B cell (primary cell): ENCODE data around the gene MRTFA. TPM values are rescaled to one million over a fixed set of nuclear protein-coding genes. Genes with fewer than 3 reads are reported as not detected.

Experiments used
- ATAC-seq: fragments of 200-7000 bp; cut with Tn5 transposase; one replicate; pipeline ENCODE4 v1.10.0; 2021; ENCODE audit warnings: low read depth, mild to moderate bottlenecking, moderate number of reproducible peaks, moderate library complexity
- CTCF ChIA-PET: fragments of 350-600 bp; sonication (Branson Sonifier 250); formaldehyde crosslinking; loops from one replicate; lab custom pipeline; 2021; ENCODE audit warnings: antibody characterized with exemption, inconsistent platforms; lab: Charles Lee
- POLR2A ChIA-PET: fragments of 350-600 bp; sonication (Branson Sonifier 250); formaldehyde crosslinking; loops from one replicate; lab custom pipeline; 2021; ENCODE audit warnings: antibody characterized with exemption; lab: Charles Lee
- DNase-seq: peaks from one replicate; pipeline ENCODE4 v3.0.0; 2013
- H2AFZ ChIP-seq: 2 replicates; pipeline ENCODE4 v1.6.1; 2012; ENCODE audit warnings: mild to moderate bottlenecking, low read depth, low read length; ENCODE audit not compliant: insufficient read depth, poor library complexity, severe bottlenecking
- H3K27ac ChIP-seq, 2 donors: 1 replicate in 1 of 2; 2 replicates in 1 of 2; pipeline ENCODE4 v1.5.1; 2012 to 2013; ENCODE audit warnings: low read length in 2 of 2, mild to moderate bottlenecking in 2 of 2, moderate library complexity in 1 of 2
- H3K27me3 ChIP-seq, 4 experiments: fragments of 200-600 bp in 1 of 4; sonication (generic) in 1 of 4; replicated peaks in 1 of 4; 1 replicate in 2 of 4; 2 replicates in 2 of 4; pipeline versions ENCODE4 v1.6.1 to v1.7.0; 2013 to 2016; ENCODE audit warnings: low read length in 3 of 4, mild to moderate bottlenecking in 2 of 4, mixed read lengths in 1 of 4, moderate library complexity in 1 of 4; ENCODE audit not compliant: insufficient read depth in 4 of 4, control insufficient read depth in 3 of 4; ENCODE audit errors: control extremely low read depth in 1 of 4
- H3K36me3 ChIP-seq, 2 experiments: replicated peaks in 1 of 2; 1 replicate in 1 of 2; 2 replicates in 1 of 2; pipeline versions ENCODE4 v1.6.1 to v1.7.1; 2013; ENCODE audit warnings: low read length in 1 of 2; ENCODE audit not compliant: insufficient read depth in 2 of 2, control insufficient read depth in 1 of 2; ENCODE audit errors: control extremely low read depth in 1 of 2, extremely low read depth in 1 of 2
- H3K4me1 ChIP-seq, 2 donors: fragments of 200-600 bp in 1 of 2; sonication (generic) in 1 of 2; 1 replicate in 1 of 2; 2 replicates in 1 of 2; pipeline versions ENCODE4 v1.5.1 to v1.6.1; 2013 to 2017; ENCODE audit warnings: low read length in 2 of 2; ENCODE audit not compliant: control insufficient read depth in 2 of 2, insufficient read depth in 2 of 2
- H3K4me2 ChIP-seq: replicated peaks from 2 replicates; pipeline ENCODE3; 2012; ENCODE audit warnings: mild to moderate bottlenecking, low read depth, low read length; ENCODE audit not compliant: poor library complexity, severe bottlenecking
- H3K4me3 ChIP-seq, 5 experiments: fragments of 200-600 bp in 1 of 5; sonication (generic) in 1 of 5; 1 replicate in 3 of 5; 2 replicates in 2 of 5; pipeline versions ENCODE4 v1.5.1 to v1.7.0; 2011 to 2016; ENCODE audit warnings: low read length in 4 of 5, mild to moderate bottlenecking in 4 of 5, low read depth in 2 of 5, control low read depth in 1 of 5, moderate library complexity in 1 of 5; ENCODE audit not compliant: insufficient read depth in 1 of 5; ENCODE audit errors: control extremely low read depth in 1 of 5, extremely low read depth in 1 of 5
- H3K79me2 ChIP-seq: fragments of 200-600 bp; sonication (generic); one replicate; pipeline ENCODE4 v1.6.0; 2016; ENCODE audit warnings: low read length; ENCODE audit not compliant: control insufficient read depth, insufficient read depth
- H3K9ac ChIP-seq: fragments of 200-600 bp; sonication (generic); 2 replicates; pipeline ENCODE4 v1.6.1; 2017; ENCODE audit warnings: mild to moderate bottlenecking, low read length, moderate library complexity
- H3K9me3 ChIP-seq, 3 donors: one replicate each; pipeline versions ENCODE4 v1.6.1 to v1.7.1; 2013; ENCODE audit warnings: low read length in 2 of 3; ENCODE audit not compliant: control insufficient read depth in 2 of 3, insufficient read depth in 1 of 3; ENCODE audit errors: control extremely low read depth in 1 of 3
- H4K20me1 ChIP-seq: 2 replicates; pipeline ENCODE4 v1.6.0; 2012; ENCODE audit warnings: mild to moderate bottlenecking, low read length; ENCODE audit not compliant: insufficient read depth, control insufficient read depth, poor library complexity, severe bottlenecking
- H3K27ac Mint-ChIP-seq: one replicate; pipeline ENCODE4 v1.8.0; 2021; ENCODE audit warnings: mixed read lengths
- H3K27me3 Mint-ChIP-seq: one replicate; pipeline ENCODE4 v1.8.0; 2021; ENCODE audit warnings: mixed read lengths
- H3K4me1 Mint-ChIP-seq: one replicate; pipeline ENCODE4 v1.8.0; 2021; ENCODE audit warnings: mixed read lengths
- H3K4me3 Mint-ChIP-seq: one replicate; pipeline ENCODE4 v1.8.0; 2021; ENCODE audit warnings: mixed read lengths
- H3K9me3 Mint-ChIP-seq: one replicate; pipeline ENCODE4 v1.8.0; 2022; ENCODE audit warnings: mixed read lengths; ENCODE audit not compliant: insufficient read depth
- EZH2 ChIP-seq: IDR thresholded peaks from 2 replicates; pipeline ENCODE4 v1.6.1; 2012; ENCODE audit warnings: borderline replicate concordance, low read depth, mild to moderate bottlenecking, moderate library complexity, low read length; ENCODE audit not compliant: insufficient read depth, poor library complexity, severe bottlenecking
- WGBS: methylation state at CpG from one replicate; pipeline ENCODE4 v1.1.5; 2013; ENCODE audit warnings: missing lambda C conversion rate; ENCODE audit not compliant: insufficient coverage; 5-methylcytosine and 5-hydroxymethylcytosine counted together
- intact Hi-C: fragments of 100-400 bp; cut with micrococcal nuclease; formaldehyde crosslinking; loops from one replicate; pipeline ENCODE4 v1.10.0; 2022
- polyA plus RNA-seq: library from polyadenylated mRNA; depleted of rRNA; stranded (reverse); fragments of >200 nt; gene quantifications from 2 replicates; pipeline ENCODE4 v1.2.3, GENCODE V29; 2012
- total RNA-seq, 2 donors: library from RNA; stranded (reverse); fragments of 120-200 nt in 1 of 2; gene quantifications; 1 replicate in 1 of 2; 2 replicates in 1 of 2; pipeline versions ENCODE4 v1.2.3 to v1.2.4, GENCODE V29; 2013 to 2022
- TF ChIP-seq, protein P1 (sequence below): fragments of 200-600 bp; IDR thresholded peaks from one replicate; pipeline ENCODE4 v1.8.0; 2022; ENCODE audit warnings: antibody characterized with exemption, mild to moderate bottlenecking

Gene MRTFA
- total and polyA plus RNA-seq, 2 donors (not counting 1 experiment from before 2014, with no cell fraction given): 28.9 to 82.6 TPM

DNA sequence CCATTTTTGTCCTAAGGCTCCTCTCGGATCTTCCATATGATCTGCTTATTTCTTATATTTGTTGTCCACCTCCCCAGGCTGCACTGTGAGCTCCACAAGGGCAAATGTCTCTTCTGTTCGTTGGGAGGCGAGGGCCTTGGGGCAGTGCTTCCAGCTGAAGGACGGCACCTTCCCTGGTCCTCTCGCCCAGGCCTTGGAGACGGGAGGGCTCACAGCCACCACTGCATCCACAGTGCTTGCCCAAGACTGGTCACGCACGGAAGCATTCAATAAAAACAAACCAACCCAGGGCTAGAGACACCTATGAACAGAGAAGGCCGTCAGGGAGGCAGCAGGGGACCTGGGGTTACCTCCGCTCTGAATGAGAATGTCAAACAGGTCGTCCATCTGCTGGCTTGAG, 219.9 kb downstream of the MRTFA start:
- Histone ChIP-seq H2AFZ (no peak overlapping the region), H3K79me2 (peaks cover 28% of the 10 kb centered on the region), H4K20me1 (peaks cover 5% of the 10 kb centered on the region), H3K9me3 (no peaks in the 10 kb centered on the region), H3K9ac (no peak overlapping the region), H3K4me3 (no peak overlapping the region), H3K27ac (peak overlapping the region; percentile 25 to 80), H3K4me2 (peak overlapping the region; percentile 76), H3K4me1 (peaks cover 73 to 84% of the 10 kb centered on the region in 2 donors), H3K36me3 (peaks cover 0 to 56% of the 10 kb centered on the region in 2 experiments), H3K27me3 (no peaks in the 10 kb centered on the region)
- H3K27me3 Mint-ChIP-seq: no peaks in the 10 kb centered on the region
- TF ChIP-seq, protein P1, sequence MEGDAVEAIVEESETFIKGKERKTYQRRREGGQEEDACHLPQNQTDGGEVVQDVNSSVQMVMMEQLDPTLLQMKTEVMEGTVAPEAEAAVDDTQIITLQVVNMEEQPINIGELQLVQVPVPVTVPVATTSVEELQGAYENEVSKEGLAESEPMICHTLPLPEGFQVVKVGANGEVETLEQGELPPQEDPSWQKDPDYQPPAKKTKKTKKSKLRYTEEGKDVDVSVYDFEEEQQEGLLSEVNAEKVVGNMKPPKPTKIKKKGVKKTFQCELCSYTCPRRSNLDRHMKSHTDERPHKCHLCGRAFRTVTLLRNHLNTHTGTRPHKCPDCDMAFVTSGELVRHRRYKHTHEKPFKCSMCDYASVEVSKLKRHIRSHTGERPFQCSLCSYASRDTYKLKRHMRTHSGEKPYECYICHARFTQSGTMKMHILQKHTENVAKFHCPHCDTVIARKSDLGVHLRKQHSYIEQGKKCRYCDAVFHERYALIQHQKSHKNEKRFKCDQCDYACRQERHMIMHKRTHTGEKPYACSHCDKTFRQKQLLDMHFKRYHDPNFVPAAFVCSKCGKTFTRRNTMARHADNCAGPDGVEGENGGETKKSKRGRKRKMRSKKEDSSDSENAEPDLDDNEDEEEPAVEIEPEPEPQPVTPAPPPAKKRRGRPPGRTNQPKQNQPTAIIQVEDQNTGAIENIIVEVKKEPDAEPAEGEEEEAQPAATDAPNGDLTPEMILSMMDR: no peak
- TF ChIP-seq EZH2: no peak
- ChIA-PET CTCF (interaction anchor here (1.4 to 7.2 kb wide), 4 partner anchors 16 to 108 kb away, joined by 4 to 51 read pairs (median 4); no protein-coding TSS in a partner anchor), POLR2A (interaction anchor here (0.7 to 2.3 kb wide), 2 partner anchors 19 to 371 kb away, joined by 5 to 7 read pairs; no protein-coding TSS in a partner anchor)
- peaks cover 72% of the 10 kb centered on the region for H3K4me1 Mint-ChIP-seq
- intact Hi-C loops: loop anchor here (10.0 kb wide), 1 partner anchor 48 kb away; no protein-coding TSS in a partner anchor
- ATAC-seq: no peak
- peak overlapping the region; percentile 92 for H3K27ac Mint-ChIP-seq
- peak overlapping the region; percentile 81 for H3K4me3 Mint-ChIP-seq
- 85% methylated on average over 6 of the region's 11 CpGs for WGBS
- H3K9me3 Mint-ChIP-seq: no peaks in the 10 kb centered on the region
- DNase-seq: no peak

DNA sequence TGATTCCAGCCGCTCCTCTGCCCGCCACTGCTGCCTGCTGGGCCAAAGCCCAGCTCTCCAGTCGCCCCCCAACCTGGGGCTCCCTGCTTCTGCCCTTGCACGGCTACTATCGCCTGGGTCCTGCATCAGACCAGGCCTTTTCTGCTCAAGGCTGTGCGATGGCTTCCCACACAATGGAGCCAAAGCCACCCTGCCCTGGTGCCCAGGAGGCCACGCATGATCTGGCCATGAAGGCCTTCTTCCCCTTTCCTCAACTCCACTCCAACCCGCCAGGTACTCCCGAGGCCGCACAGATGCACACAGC, 220.3 kb downstream of the MRTFA start:
- Histone ChIP-seq H3K9ac (no peak overlapping the region), H2AFZ (no peak overlapping the region), H3K27me3 (no peaks in the 10 kb centered on the region), H3K27ac (peak overlapping the region; percentile 61 to 80), H3K4me3 (no peak overlapping the region), H3K4me2 (peak overlapping the region; percentile 76), H4K20me1 (peaks cover 8% of the 10 kb centered on the region), H3K79me2 (peaks cover 29% of the 10 kb centered on the region), H3K36me3 (peaks cover 0 to 56% of the 10 kb centered on the region in 2 experiments), H3K9me3 (no peaks in the 10 kb centered on the region), H3K4me1 (peaks cover 77 to 88% of the 10 kb centered on the region in 2 donors)
- CTCF ChIA-PET: interaction anchor here (0.6 to 7.2 kb wide), 7 partner anchors 15 to 109 kb away, joined by 3 to 51 read pairs (median 5); no protein-coding TSS in a partner anchor
- WGBS: 95% methylated on average over 10 of the region's 10 CpGs
- peak overlapping the region; percentile 81 for H3K4me3 Mint-ChIP-seq
- H3K4me1 Mint-ChIP-seq: peaks cover 75% of the 10 kb centered on the region
- POLR2A ChIA-PET: no interaction called here
- intact Hi-C loops: loop anchor here (10.0 kb wide), 1 partner anchor 49 kb away; no protein-coding TSS in a partner anchor
- DNase-seq (no peak), ATAC-seq (no peak)
- TF ChIP-seq, protein P1: no peak
- no peak for TF ChIP-seq EZH2
- no peaks in the 10 kb centered on the region for H3K9me3 Mint-ChIP-seq
- peak overlapping the region; percentile 92 for H3K27ac Mint-ChIP-seq
- H3K27me3 Mint-ChIP-seq: no peaks in the 10 kb centered on the region
